Activated T-helper 1 cell treated with Interleukin-2 at 50 U/mL for 16 hours (primary cell): ENCODE results near the gene FOLR2.
"Not testable (repeated sequence)": the region's sequence is repeated elsewhere in the genome, so short reads cannot be mapped to it uniquely, and the experiment has no call there.

ENCODE experiments used
- DNase-seq: peaks from one replicate; pipeline ENCODE4 v3.0.0-alpha.2; 2020; ENCODE audit warnings: low read depth

The FOLR2 gene

GRCh38 chr11:72206794-72207193 is 9.8 kb upstream of the FOLR2 start:
- not testable (repeated sequence) for DNase-seq

DNA sequence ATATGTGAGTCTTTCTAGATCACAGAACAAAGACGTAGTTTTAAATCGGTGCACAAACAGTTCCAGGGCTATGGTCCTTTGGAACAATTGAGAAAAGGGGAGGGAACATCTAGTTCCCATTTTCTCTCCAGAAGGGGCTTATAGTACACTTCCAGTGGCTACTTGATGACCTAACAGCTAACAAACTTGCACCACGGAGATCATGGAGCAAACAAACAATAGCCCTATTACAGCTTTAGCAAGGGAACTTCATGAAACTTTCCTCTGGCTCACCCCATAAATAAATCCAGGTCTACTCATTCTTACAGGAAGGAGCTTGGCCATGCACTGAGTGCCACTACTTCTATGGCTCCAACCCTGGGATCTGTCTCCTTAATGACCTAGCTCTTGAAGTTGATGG is 8.3 kb upstream of the FOLR2 start:
- no peak for DNase-seq

GRCh38 chr11:72209101-72209500 is 7.5 kb upstream of the FOLR2 start:
- no peak for DNase-seq

GRCh38 chr11:72217841-72218240 is 1.2 kb downstream of the FOLR2 start:
- DNase-seq = no peak

- DNase-seq = no peak
Measured at GRCh38 chr11:72218251-72218745, 1.7 kb downstream of the FOLR2 start.

GRCh38 chr11:72220696-72221363 is 4.2 kb downstream of the FOLR2 start:
- DNase-seq = no peak

DNA sequence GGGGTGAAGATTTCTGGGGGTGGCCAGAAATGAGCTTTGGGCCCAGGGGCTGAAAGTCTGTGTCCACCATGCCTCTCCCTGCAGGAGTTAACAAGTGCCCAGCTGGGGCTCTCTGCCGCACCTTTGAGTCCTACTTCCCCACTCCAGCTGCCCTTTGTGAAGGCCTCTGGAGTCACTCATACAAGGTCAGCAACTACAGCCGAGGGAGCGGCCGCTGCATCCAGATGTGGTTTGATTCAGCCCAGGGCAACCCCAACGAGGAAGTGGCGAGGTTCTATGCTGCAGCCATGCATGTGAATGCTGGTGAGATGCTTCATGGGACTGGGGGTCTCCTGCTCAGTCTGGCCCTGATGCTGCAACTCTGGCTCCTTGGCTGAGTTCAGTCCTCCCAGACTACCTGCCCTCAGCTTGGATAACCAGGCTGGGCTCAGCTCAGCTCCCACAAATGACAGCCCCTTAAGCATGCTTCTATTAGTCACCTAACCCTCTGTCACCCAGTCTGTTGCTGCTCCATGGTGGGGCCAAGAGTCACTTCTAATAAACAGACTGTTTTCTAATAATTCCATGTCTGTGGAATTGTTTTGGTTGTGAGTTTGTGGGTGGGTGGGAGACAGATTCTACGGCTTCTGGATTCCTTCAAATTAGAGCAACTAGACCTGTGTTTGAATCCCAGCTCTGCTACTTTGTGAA is 4.9 kb downstream of the FOLR2 start:
- no peak for DNase-seq

GRCh38 chr11:72222106-72222891 is 5.7 kb downstream of the FOLR2 start:
- no peak for DNase-seq

DNA sequence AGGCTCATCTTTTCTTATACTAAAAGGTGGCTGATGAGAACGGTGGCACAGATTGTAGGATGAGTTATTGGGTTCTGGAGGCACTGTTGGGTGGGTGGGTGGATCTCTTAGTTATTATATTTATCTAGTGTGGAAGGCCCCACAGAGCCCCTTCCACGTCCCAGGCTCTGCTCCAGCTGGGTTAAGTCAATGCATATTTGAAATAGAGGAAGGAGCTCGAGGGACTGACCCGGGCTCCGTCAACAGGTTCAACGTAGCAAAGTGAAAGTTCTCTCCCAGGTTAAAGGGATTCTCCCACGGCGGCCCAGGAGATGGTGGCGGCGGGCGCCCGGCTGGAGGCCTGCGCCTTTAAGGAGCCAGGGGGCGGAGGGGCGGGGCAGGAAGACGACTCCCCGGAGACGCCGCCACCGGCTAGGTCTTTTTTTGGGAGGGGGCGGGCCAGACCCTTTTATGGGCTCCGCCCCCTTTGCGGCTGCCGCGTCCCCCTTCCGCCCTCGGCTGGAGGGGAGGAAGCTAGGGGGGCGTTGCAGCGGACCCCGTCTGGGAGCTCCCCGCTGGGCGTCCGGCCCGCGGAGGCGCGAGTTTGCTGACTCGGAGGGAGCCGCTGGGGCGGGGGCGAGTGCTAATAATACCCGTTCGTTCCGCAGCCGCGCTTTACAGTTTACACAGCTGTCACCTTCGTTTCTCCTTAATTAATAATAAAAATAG is 6.5 kb downstream of the FOLR2 start:
- peak; percentile 92 for DNase-seq

GRCh38 chr11:72223615-72224563 is 7.3 kb downstream of the FOLR2 start:
- DNase-seq = peak; percentile 41

- peak; percentile 24 for DNase-seq
Measured at GRCh38 chr11:72224564-72225410, 8.2 kb downstream of the FOLR2 start, which contains the start of gene INPPL1. Gene INPPL1 (plus strand): TSS chr11:72224767. CDS start chr11:72224985, 218 bp downstream.

GRCh38 chr11:72225411-72225951 is 8.9 kb downstream of the FOLR2 start:
- no peak for DNase-seq

GRCh38 chr11:72226701-72227100 is 10.1 kb downstream of the FOLR2 start:
- no peak for DNase-seq

GRCh38 chr11:72227316-72228228 is 11.0 kb downstream of the FOLR2 start:
- DNase-seq = no peak

- DNase-seq = no peak
Measured at GRCh38 chr11:72228229-72228843, 11.7 kb downstream of the FOLR2 start.

DNA sequence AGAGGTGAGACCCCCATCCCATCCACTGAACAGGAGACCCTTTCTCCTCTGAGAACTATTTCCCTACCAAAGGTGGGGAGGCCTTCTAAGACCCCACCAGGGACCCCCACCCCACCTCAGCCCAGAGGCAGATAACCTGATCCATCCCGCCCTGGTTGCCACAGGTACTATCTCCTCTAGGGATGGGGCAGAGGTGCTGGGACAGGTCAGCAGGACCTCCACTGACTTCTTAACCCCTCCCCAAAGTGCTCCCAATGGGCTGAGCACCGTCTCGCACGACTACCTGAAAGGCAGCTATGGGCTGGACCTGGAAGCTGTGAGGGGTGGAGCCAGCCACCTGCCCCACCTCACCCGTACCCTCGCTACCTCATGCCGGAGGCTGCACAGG is 12.2 kb downstream of the FOLR2 start:
- no peak for DNase-seq

DNA sequence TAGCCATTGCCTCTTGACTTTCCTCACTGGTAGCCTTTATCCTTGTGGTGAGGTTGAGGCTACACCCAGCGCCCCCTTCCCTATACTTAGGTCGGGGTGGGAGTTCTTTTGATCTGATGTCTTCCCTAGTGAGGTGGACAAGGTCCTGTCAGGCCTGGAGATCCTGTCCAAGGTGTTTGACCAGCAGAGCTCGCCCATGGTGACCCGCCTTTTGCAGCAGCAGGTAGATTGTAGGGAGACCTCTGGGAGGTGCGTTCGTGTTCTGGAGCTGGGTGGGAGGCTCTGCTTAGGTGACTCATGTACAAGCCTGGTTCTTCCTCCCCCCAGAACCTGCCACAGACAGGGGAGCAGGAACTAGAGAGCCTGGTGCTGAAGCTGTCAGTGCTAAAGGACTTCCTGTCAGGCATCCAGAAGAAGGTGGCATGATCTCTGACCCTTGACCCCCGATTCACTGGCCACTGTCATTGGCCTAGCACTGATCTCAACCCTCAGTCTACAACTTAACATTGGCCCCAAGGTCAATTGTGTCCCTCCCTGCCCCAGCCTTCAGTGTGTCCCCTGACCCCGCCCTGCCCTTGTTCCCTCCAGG is 12.8 kb downstream of the FOLR2 start:
- no peak for DNase-seq
